Right ventricle myocardium inferior (tissue), 1 donor: ENCODE measurements around the gene OXCT2. TPM values are rescaled to one million over a fixed set of nuclear protein-coding genes. Genes with fewer than 3 reads are reported as not detected.
A peak's percentile ranks its signal among the peaks of the same experiment; 100 is the strongest.
"Not testable (repeated sequence)": the region's sequence is repeated elsewhere in the genome, so short reads cannot be mapped to it uniquely, and the experiment has no call there.

Experiments
- ATAC-seq: fragments of 200-7000 bp; cut with Tn5 transposase; one replicate; pipeline ENCODE4 v1.9.1; 2020; ENCODE audit warnings: mild to moderate bottlenecking, moderate library complexity
- DNase-seq: peaks from one replicate; pipeline ENCODE4 v3.0.0; 2021; ENCODE audit errors: missing footprints
- intact Hi-C: fragments of 100-400 bp; cut with DNase I; formaldehyde crosslinking; loops from one replicate; pipeline ENCODE4 v1.11.0; 2022
- total RNA-seq: library from RNA; stranded (reverse); fragmentation: NEBNext Ultra II Directional; extraction: Animal tissue kit (Norgen Biotek cat#: 25700); gene quantifications from one replicate; pipeline ENCODE4 v1.2.1, GENCODE V29; 2021
- donor health status: DM: no; HTN: yes; CAD: no; lungs with severe emphysema.

Gene OXCT2
- total RNA-seq, 1 donor from 2014 or later, result 1.3 TPM

GRCh38 chr1:39770100-39771021 is 787 bp downstream of the OXCT2 start:
- intact Hi-C loops, result not testable (repeated sequence)
- peak; percentile 47 for ATAC-seq

DNA sequence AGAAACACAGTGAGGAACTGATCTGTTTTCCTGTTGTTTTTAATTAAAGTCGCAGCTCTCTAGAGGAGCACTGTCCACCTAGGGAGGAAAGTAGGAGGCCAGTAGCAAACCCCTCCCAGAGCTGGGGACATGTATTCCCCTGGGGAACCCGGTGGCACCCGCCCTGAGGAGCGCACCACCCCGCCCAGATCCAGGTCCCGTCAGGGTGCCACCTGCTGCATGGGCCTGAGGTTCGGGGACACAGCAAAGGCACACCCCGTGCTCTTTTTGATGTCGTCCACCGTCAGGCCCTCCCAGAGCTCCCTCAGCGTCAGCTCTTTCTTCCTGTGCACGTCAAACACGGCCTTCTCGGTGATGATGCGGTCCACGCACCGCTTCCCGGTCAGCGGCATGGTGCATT is 1.6 kb downstream of the OXCT2 start:
- DNase-seq, intact Hi-C loops, ATAC-seq: not testable (repeated sequence)

More at GRCh38 chr1:39770100-39771021, 787 bp downstream of the OXCT2 start:
- not testable (repeated sequence) for DNase-seq

GRCh38 chr1:39766466-39766865 is 4.7 kb downstream of the OXCT2 start:
- ATAC-seq, intact Hi-C loops, DNase-seq: not testable (repeated sequence)

GRCh38 chr1:39764512-39764911 is 6.6 kb downstream of the OXCT2 start:
- intact Hi-C loops, DNase-seq, ATAC-seq: not testable (repeated sequence)

- intact Hi-C loops, DNase-seq, ATAC-seq: not testable (repeated sequence)
These were observed 7.4 kb downstream of the OXCT2 start for GRCh38 chr1:39763619-39764374.

- intact Hi-C loops, result no loop called here
- ATAC-seq, result no peak
- DNase-seq, result no peak
These were observed 8.3 kb downstream of the OXCT2 start for GRCh38 chr1:39762550-39763540.

- ATAC-seq, result no peak
- DNase-seq, result no peak
- intact Hi-C loops, result no loop called here
These were observed 9.4 kb downstream of the OXCT2 start for GRCh38 chr1:39761557-39762260.

DNA sequence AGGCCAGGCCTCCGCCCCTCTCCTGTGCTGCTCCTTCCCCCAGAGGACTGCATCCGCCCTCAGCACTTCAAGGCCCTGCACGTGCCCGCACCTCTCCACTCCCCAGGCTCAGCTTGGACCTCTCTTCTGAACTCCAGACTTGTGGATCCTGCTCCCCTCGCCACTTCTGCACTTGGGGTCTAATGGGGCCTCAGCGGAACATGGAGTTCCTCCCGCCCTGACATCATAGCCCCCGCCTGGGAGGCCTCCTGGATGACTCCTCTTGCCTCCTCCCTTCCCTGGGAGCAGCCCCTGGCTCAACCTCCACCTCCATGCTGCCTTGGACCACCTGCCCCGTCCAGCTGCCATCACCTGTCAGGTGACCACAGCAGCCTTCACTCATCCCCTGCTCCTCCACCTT is 10.1 kb downstream of the OXCT2 start:
- intact Hi-C loops, result no loop called here

GRCh38 chr1:39760074-39761008 is 10.8 kb downstream of the OXCT2 start:
- DNase-seq (no peak), ATAC-seq (no peak)
- intact Hi-C loops, result no loop called here

More for the DNA sequence above, 10.1 kb downstream of the OXCT2 start:
- ATAC-seq (no peak), DNase-seq (no peak)

DNA sequence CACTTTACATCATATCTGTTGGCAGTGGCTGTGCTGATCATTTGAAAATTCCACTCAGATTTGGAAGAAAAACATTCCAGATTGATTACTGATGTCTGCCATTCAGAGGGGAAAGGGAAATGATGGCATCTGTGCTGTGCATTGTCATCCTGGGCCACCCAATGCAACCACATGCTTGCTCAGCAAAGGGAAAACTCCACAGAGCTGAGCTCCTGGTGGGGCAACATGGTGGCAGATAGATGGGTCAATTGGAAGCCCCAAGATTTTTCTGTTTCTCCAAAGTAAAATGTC is 11.8 kb downstream of the OXCT2 start:
- DNase-seq (no peak), ATAC-seq (no peak)
- intact Hi-C loops, result no loop called here

- DNase-seq (no peak), ATAC-seq (no peak)
- intact Hi-C loops, result no loop called here
These were observed 12.4 kb downstream of the OXCT2 start for GRCh38 chr1:39758556-39759435.

DNA sequence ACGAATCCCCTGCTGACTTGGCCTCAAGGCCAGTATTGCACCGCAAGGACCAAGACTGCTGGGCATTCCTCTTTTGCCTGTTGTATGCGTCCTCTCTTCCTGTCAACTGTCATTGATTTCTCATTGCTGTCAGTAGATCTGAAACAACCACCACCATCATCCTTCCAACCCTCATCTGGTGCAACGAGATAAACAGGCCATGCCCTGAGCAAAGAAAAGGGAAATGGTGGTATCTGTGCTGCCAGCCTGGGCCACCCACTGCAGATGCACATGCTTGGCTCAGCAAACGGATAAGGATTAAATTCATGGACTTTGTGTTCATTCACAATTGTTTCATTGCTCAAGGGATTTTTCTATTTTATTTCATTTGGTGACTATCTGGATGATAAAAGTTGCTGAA is 13.6 kb downstream of the OXCT2 start:
- ATAC-seq (no peak), DNase-seq (no peak)
- intact Hi-C loops, result no loop called here

DNA sequence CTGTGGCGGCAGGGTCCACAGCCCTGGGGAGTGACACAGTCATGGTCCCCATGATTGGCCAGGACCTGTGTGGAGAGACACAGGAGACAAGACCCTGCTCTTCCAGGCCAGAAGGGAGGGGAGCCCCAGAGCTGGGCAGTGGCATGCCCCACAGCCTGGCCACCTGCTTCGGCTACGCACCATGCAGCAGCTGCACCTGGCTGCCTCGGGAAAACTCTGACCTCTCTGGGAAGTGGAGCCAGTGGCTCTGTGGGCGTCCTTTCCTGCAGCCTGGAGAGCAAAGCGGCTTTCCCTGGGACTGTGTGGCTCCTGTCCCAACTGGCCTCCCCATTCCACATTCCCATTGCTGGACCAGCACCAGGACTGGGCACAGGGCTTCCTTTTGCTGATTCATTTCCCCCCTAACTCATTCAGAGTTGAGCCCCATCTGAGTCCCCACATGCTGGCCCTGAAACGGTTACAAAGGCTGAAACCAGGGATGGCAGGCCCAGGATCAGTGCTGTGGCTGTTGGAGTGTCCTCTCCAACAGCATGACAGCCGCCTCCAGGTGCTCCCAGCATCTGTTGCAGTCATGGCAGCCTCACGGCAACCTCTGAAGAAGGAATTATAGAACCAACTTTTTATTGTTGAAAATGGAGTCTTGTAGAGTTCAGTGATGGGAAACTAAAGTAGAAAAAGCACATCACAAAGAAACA is 15.0 kb downstream of the OXCT2 start:
- intact Hi-C loops, result no loop called here
- no peak for ATAC-seq
- DNase-seq, result no peak

GRCh38 chr1:39754906-39755504 is 16.1 kb downstream of the OXCT2 start:
- no peak for DNase-seq
- intact Hi-C loops, result no loop called here
- no peak for ATAC-seq

- intact Hi-C loops, result no loop called here
- DNase-seq (no peak), ATAC-seq (no peak)
These were observed 17.1 kb downstream of the OXCT2 start for GRCh38 chr1:39754026-39754570.
